ENCODE measurements around the gene LRRC8B. TPM values are rescaled to one million over a fixed set of nuclear protein-coding genes. Genes with fewer than 3 reads are reported as not detected.

LRRC8B gene
- total and polyA plus RNA-seq, 2 of the 13 experiments (the other 11 are each of a cell fraction or from before 2014, with no cell fraction given), result 4.9 to 7.6 TPM

GRCh38 chr1:89524369-89525168 lies at the start of gene LRRC8B (continued):
- TF ChIP-seq ZNF496 (CRISPR knock-in tag; IDR thresholded peaks at IDR 0.05; ENCODE audit: insufficient replicate concordance), result no peak
- 0 out of 2 replicates have a peak, but pooled peaks have one; percentile 40 for TF ChIP-seq KAT7 (CRISPR knock-in tag; IDR thresholded peaks at IDR 0.05; ENCODE audit: borderline replicate concordance)
- no peak for TF ChIP-seq ZNF121 (CRISPR knock-in tag; IDR thresholded peaks at IDR 0.05)
- peak; percentile 51; the same call in 1 of the 2 replicates for TF ChIP-seq NCOA2 (CRISPR knock-in tag; IDR thresholded peaks at IDR 0.05)
- peak; percentile 11; the same call in 1 of the 2 replicates for TF ChIP-seq HDAC2 (CRISPR knock-in tag; IDR thresholded peaks at IDR 0.05)
- no peak for TF ChIP-seq FOXO4 (CRISPR knock-in tag; conservative IDR thresholded peaks at IDR 0.05)
- no peak; the same call in 1 of the 2 replicates for TF ChIP-seq ZNF564 (CRISPR knock-in tag; IDR thresholded peaks at IDR 0.05)
- no peak for TF ChIP-seq BRCA1 (CRISPR knock-in tag; IDR thresholded peaks at IDR 0.05)
- TF ChIP-seq USF2 (IDR thresholded peaks at IDR 0.05; ENCODE audit: low read depth, low read length), result no peak
- TF ChIP-seq USF2 (CRISPR knock-in tag; IDR thresholded peaks at IDR 0.05; ENCODE audit: borderline replicate concordance), result 0 out of 2 replicates have a peak, but pooled peaks have one; percentile 52
- TF ChIP-seq ZNF883 (CRISPR knock-in tag; IDR thresholded peaks at IDR 0.05; ENCODE audit: not compliant biosample characterization), result peak; percentile 50
- TF ChIP-seq MTA3 (CRISPR knock-in tag; IDR thresholded peaks at IDR 0.05), result no peak
- TF ChIP-seq EED (CRISPR knock-in tag; IDR thresholded peaks at IDR 0.05), result peak; percentile 94
- no peak for TF ChIP-seq TP53 (CRISPR knock-in tag; conservative IDR thresholded peaks at IDR 0.05)
- TF ChIP-seq E2F2 (CRISPR knock-in tag; IDR thresholded peaks at IDR 0.05; ENCODE audit: borderline replicate concordance), result no peak
- no peak for TF ChIP-seq HNF4G (IDR thresholded peaks at IDR 0.05; ENCODE audit: borderline replicate concordance, low read depth, low read length)
- TF ChIP-seq HNF4G (CRISPR knock-in tag; IDR thresholded peaks at IDR 0.05; ENCODE audit: borderline replicate concordance, low read depth), result peak; percentile 21; the same call in 1 of the 2 replicates
- TF ChIP-seq DBP (CRISPR knock-in tag; IDR thresholded peaks at IDR 0.05; ENCODE audit: not compliant biosample characterization), result no peak
- no peak for TF ChIP-seq ZKSCAN8 (CRISPR knock-in tag; IDR thresholded peaks at IDR 0.05; ENCODE audit: borderline replicate concordance)
- TF ChIP-seq ZNF816 (CRISPR knock-in tag; IDR thresholded peaks at IDR 0.05; ENCODE audit: borderline replicate concordance), result no peak
- TF ChIP-seq ZNF354B (CRISPR knock-in tag; IDR thresholded peaks at IDR 0.05), result no peak
- peak; percentile 63 for TF ChIP-seq ZGPAT (CRISPR knock-in tag; IDR thresholded peaks at IDR 0.05)
- TF ChIP-seq MIER2 (CRISPR knock-in tag; IDR thresholded peaks at IDR 0.05), result no peak
